ENCODE measurements around the gene UBE2S. TPM values are rescaled to one million over a fixed set of nuclear protein-coding genes. Genes with fewer than 3 reads are reported as not detected.
A peak's percentile ranks its signal among the peaks of the same experiment; 100 is the strongest.

UBE2S gene
- total RNA-seq, 1 donor from 2014 or later: 82.6 TPM

GRCh38 chr19:55355213-55355821 lies 52.3 kb downstream of the UBE2S start:
- Histone ChIP-seq H3K4me3 (no peak overlapping the region), H3K36me3 (no peaks in the 10 kb centered on the region), H3K4me1 (peaks cover 3 to 12% of the 10 kb centered on the region in 2 donors), H3K27ac (no peak overlapping the region), H3K27me3 (peaks cover 11% of the 10 kb centered on the region), H3K9me3 (no peaks in the 10 kb centered on the region)
- DNase-seq (ENCODE audit: low spot score in 2 of 2): no peak
- intact Hi-C loops (cut with DNase I): no loop called here
- no peak for TF ChIP-seq CTCF (IDR thresholded peaks at IDR 0.05)

DNA sequence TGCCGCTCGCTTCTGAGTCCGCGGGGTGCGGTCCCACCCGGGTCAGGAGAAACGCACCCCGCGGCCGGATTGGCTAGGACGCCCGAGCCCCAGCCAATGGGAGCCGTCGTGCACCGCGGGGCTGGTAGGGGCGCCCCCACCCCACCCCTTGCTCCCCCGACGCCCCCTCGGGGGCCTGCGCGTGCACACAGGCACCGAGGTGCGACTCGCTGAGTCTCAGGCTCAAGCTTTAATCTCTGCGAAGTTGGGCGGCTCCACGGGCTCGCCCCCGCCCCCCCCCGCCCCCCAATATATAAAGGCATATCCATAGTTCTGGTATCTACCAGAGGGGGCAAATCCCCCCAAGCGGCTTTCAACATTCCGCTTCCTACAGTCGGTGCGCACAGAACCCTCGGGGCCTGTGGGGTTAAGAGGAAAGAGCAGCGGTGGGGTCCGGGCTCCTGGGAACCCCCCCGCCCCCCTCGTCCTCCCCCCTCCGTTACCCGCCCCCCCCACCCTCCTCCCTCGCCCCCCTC lies 52.8 kb downstream of the UBE2S start, which contains the start of gene COX6B2:
Gene COX6B2 (minus strand): TSS at position 22 of the 515 bp plus-strand sequence. CDS start 198 bp downstream, outside the sequence.
- peaks cover 11% of the 10 kb centered on the region for H3K27me3 ChIP-seq

GRCh38 chr19:55353803-55354697 lies 53.5 kb downstream of the UBE2S start:
- DNase-seq (ENCODE audit: low spot score in 2 of 2): peak in 1 of 2 donors; percentile 78
- no peak for TF ChIP-seq CTCF (IDR thresholded peaks at IDR 0.05)
- Histone ChIP-seq H3K27ac (no peak overlapping the region), H3K4me1 (peaks cover 3 to 12% of the 10 kb centered on the region in 2 donors), H3K9me3 (no peaks in the 10 kb centered on the region), H3K36me3 (no peaks in the 10 kb centered on the region), H3K4me3 (peak overlapping the region; percentile 47 to 59), H3K27me3 (peaks cover 11% of the 10 kb centered on the region)
- intact Hi-C loops (cut with DNase I): no loop called here

More for the DNA sequence above, 52.8 kb downstream of the UBE2S start, which contains the start of gene COX6B2:
- Histone ChIP-seq H3K4me1 (peaks cover 3 to 12% of the 10 kb centered on the region in 2 donors), H3K27ac (no peak within 1 kb of the TSS), H3K9me3 (no peaks in the 10 kb centered on the region), H3K4me3 (peak within 1 kb of the TSS; percentile 47 to 59), H3K36me3 (no peaks in the 10 kb centered on the region)
- no peak for DNase-seq (ENCODE audit: low spot score in 2 of 2)
- intact Hi-C loops (cut with DNase I): no loop called here
- TF ChIP-seq CTCF (IDR thresholded peaks at IDR 0.05): no peak

GRCh38 chr19:55353356-55353802 lies 54.2 kb downstream of the UBE2S start:
- H3K4me1 ChIP-seq: peaks cover 3 to 12% of the 10 kb centered on the region in 2 donors
- no peaks in the 10 kb centered on the region for H3K9me3 ChIP-seq
- intact Hi-C loops (cut with DNase I): no loop called here
- H3K36me3 ChIP-seq: no peaks in the 10 kb centered on the region
- peak overlapping the region; percentile 47 to 59 for H3K4me3 ChIP-seq
- DNase-seq (ENCODE audit: low spot score in 2 of 2): no peak
- no peak overlapping the region for H3K27ac ChIP-seq
- no peak for TF ChIP-seq CTCF (IDR thresholded peaks at IDR 0.05)
- H3K27me3 ChIP-seq: peaks cover 11% of the 10 kb centered on the region

- intact Hi-C loops (cut with DNase I): no loop called here
- Histone ChIP-seq H3K4me1 (peaks cover 3 to 12% of the 10 kb centered on the region in 2 donors), H3K27me3 (peaks cover 11% of the 10 kb centered on the region), H3K4me3 (no peak overlapping the region), H3K9me3 (no peaks in the 10 kb centered on the region), H3K27ac (no peak overlapping the region), H3K36me3 (no peaks in the 10 kb centered on the region)
- DNase-seq (ENCODE audit: low spot score in 2 of 2): no peak
- TF ChIP-seq CTCF (IDR thresholded peaks at IDR 0.05): no peak
Observed at GRCh38 chr19:55352549-55353145, 54.9 kb downstream of the UBE2S start.

Data from ascending aorta (tissue), 2 donors.